WERI-Rb-1 (cell line): Measurements from ENCODE around the gene ATXN7L1.
"Not testable (repeated sequence)": the region's sequence is repeated elsewhere in the genome, so short reads cannot be mapped to it uniquely, and the experiment has no call there.

Experiments
- DNase-seq: peaks from one replicate; pipeline ENCODE4 v3.0.0-alpha.2; 2020
- H3K27ac ChIP-seq: fragments of 250-450 bp; sonication (Bioruptor Pico); 2 replicates; pipeline ENCODE4 v1.5.1; 2020; ENCODE audit warnings: mild to moderate bottlenecking, moderate library complexity
- H3K27me3 ChIP-seq: fragments of 250-450 bp; sonication (Bioruptor Pico); 2 replicates; pipeline ENCODE4 v1.5.1; 2021; ENCODE audit warnings: mild to moderate bottlenecking, low read depth, moderate library complexity; ENCODE audit not compliant: insufficient read depth, severe bottlenecking
- H3K36me3 ChIP-seq: fragments of 250-450 bp; sonication (Bioruptor Pico); 2 replicates; pipeline ENCODE4 v1.5.1; 2020; ENCODE audit warnings: mild to moderate bottlenecking, moderate library complexity
- H3K4me3 ChIP-seq: 2 replicates; pipeline ENCODE4 v1.5.1; 2011; ENCODE audit warnings: low read depth, mild to moderate bottlenecking, control low read depth, low read length
- H3K9me3 ChIP-seq: fragments of 250-450 bp; sonication (Bioruptor Pico); 2 replicates; pipeline ENCODE4 v1.5.1; 2021; ENCODE audit warnings: mild to moderate bottlenecking, moderate library complexity; ENCODE audit not compliant: severe bottlenecking
- CTCF ChIP-seq: IDR thresholded peaks from 2 replicates; pipeline ENCODE4 v1.5.1; 2011; ENCODE audit warnings: low read depth, mild to moderate bottlenecking, control low read depth, inconsistent platforms, low read length

Gene ATXN7L1

DNA sequence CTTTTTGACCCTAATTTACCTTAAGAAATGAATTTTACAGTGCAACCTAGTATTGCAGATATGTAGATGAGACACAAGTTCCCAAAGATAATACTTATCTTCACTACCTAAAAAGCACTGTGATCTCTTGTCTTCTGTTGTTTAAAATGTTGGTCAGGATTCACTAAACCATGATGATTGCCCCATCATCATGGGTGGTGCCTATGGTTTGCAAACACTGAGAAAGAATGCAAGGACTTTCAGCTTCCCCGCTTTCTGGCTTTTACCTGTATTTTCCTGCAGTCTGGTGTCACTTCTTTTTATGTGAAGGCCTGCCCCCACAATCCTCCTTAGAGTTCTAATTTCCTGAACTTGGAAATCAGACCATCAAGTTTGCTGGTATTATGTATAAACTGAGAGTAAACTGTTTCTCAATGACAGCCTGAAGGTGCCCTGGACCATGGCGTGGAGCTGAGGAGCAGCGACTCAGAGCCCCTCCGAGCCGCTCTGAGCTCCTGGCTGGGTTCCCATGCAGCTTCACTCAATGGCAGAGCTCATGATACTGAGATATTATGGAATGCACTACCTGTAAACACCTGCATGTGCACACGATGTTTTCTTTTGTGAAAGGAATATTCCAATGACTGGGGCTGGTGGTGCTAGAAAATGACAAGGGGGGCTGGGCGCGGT, 176.7 kb downstream of the ATXN7L1 start:
- Histone ChIP-seq H3K27me3 (no peaks in the 10 kb centered on the region), H3K4me3 (no peak overlapping the region), H3K36me3 (no peaks in the 10 kb centered on the region), H3K27ac (no peak overlapping the region), H3K9me3 (no peaks in the 10 kb centered on the region)
- TF ChIP-seq CTCF, result no peak
- DNase-seq, result no peak

- Histone ChIP-seq H3K4me3 (no peak overlapping the region), H3K27ac (no peak overlapping the region), H3K9me3 (no peaks in the 10 kb centered on the region), H3K36me3 (no peaks in the 10 kb centered on the region), H3K27me3 (no peaks in the 10 kb centered on the region)
- DNase-seq, result no peak
- no peak for TF ChIP-seq CTCF
These were observed 177.9 kb downstream of the ATXN7L1 start for GRCh38 chr7:105698531-105698930.

- Histone ChIP-seq H3K9me3 (no peaks in the 10 kb centered on the region), H3K4me3 (no peak overlapping the region), H3K27me3 (no peaks in the 10 kb centered on the region), H3K27ac (no peak overlapping the region), H3K36me3 (no peaks in the 10 kb centered on the region)
- no peak for DNase-seq
- TF ChIP-seq CTCF, result no peak
These were observed 178.6 kb downstream of the ATXN7L1 start for GRCh38 chr7:105697753-105698152.

DNA sequence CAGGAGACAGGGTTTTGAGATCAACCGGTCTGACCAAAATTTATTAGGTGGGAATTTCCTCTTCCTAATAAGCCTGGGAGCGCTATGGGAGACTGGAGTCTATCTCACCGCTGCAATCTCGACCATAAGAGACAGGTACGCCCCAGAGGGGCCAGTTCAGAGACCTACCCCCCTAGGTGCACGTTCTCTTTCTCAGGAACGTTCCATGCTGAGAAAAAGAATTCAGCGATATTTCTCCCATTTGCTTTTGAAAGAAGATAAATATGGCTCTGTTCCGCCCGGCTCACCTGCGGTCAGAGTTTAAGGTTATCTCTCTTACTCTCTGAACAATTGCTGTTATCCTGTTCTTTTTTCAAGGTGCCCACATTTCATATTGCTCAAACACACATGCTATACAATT, 179.2 kb downstream of the ATXN7L1 start:
- not testable (repeated sequence) for H3K9me3 ChIP-seq

DNA sequence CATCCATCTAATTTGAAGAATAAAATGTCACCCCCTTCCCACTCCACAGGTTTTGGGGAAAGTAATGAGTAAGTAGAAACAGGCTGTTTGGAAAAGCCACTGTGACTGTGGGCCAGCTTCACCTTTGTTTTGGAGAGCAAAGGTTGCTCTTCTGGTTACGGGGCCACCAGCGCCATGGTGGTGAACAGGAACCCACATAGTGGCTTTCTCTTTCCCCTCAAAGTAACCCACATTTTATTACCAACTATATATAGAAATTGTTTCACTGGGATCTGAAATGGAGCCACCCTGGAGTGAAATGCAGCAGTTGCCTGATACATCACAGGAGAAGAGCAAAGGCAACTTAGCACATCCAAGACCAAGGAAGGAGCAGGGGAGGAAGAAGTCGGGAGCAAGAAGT, 182.8 kb downstream of the ATXN7L1 start:
- Histone ChIP-seq H3K36me3 (no peaks in the 10 kb centered on the region), H3K27ac (no peak overlapping the region), H3K4me3 (no peak overlapping the region), H3K27me3 (no peaks in the 10 kb centered on the region), H3K9me3 (no peaks in the 10 kb centered on the region)
- no peak for TF ChIP-seq CTCF
- DNase-seq, result no peak

More for the DNA sequence above, 179.2 kb downstream of the ATXN7L1 start:
- not testable (repeated sequence) for H3K36me3 ChIP-seq, H3K4me3 ChIP-seq, H3K27ac ChIP-seq, H3K27me3 ChIP-seq, DNase-seq

DNA sequence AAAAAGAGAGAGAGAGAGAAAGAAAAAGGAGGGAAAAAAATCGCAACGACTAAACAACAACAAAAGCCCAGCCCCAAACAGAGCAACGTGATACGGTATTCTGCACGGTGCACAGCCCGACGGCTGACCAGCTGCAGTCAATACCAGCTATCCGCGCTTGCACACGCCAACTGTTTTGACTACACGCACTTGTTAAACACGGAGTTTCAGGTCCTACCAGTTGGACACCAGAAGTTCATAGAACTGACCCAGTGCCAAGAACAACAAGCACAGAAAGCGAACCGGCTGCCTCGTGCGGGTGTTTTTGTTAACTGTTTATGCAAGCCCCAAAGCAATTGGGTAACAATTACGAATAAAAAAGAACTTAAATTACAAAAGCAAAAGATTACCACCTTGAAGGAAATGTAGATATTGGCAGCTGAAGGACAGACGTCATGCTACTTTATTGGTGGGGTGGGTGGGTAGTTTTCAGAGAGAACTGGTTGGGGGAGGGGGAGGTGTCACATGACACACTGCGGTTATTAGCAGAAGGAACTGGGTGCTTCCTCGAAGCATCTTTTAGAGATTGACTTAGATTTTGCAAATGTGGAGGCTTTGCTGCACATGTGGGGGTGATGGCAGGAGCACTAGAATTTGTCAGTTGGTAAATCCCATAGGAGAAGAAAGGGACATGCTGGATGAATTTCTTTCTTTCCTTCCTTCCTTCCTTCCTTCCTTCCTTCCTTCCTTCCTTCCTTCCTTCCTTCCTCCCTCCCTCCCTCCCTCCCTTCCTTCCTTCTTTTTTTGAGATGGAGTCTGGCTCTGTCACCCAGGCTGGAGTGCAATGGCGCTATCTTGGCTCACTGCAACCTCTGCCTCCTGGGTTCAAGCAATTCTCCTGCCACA, 184.5 kb downstream of the ATXN7L1 start:
- H3K36me3 ChIP-seq, result no peaks in the 10 kb centered on the region
- H3K27me3 ChIP-seq, result no peaks in the 10 kb centered on the region
- TF ChIP-seq CTCF, result no peak
- H3K9me3 ChIP-seq, result no peaks in the 10 kb centered on the region
- no peak overlapping the region for H3K4me3 ChIP-seq
- H3K27ac ChIP-seq, result no peak overlapping the region
- no peak for DNase-seq
